Naive B cell (primary cell): ENCODE measurements around the gene SLC15A2. TPM values are rescaled to one million over a fixed set of nuclear protein-coding genes. Genes with fewer than 3 reads are reported as not detected.
"Not testable (repeated sequence)": the region's sequence is repeated elsewhere in the genome, so short reads cannot be mapped to it uniquely, and the experiment has no call there.

Experiments used
- ATAC-seq, 2 donors: fragments of 150-1000 bp; cut with Tn5 transposase; 2 replicates each; pipeline ENCODE4 v1.10.0; 2021; ENCODE audit warnings: low read depth in 2 of 2, mild to moderate bottlenecking in 2 of 2, moderate library complexity in 2 of 2
- DNase-seq: peaks from one replicate; pipeline ENCODE4 v3.0.0; 2022
- H3K27ac Mint-ChIP-seq, 6 donors: one replicate each; pipeline ENCODE4 v1.8.0; 2020 to 2022; ENCODE audit warnings: mild to moderate bottlenecking in 6 of 6, mixed read lengths in 6 of 6, moderate library complexity in 5 of 6, inconsistent platforms in 2 of 6
- H3K27me3 Mint-ChIP-seq, 3 donors: one replicate each; pipeline ENCODE4 v1.8.0; 2021 to 2022; ENCODE audit warnings: mixed read lengths in 3 of 3, mild to moderate bottlenecking in 1 of 3
- H3K36me3 Mint-ChIP-seq, 2 donors: one replicate each; pipeline ENCODE4 v1.8.0; 2020 to 2022; ENCODE audit warnings: mixed read lengths in 2 of 2, inconsistent platforms in 1 of 2, mild to moderate bottlenecking in 1 of 2
- H3K4me1 Mint-ChIP-seq, 3 donors: one replicate each; pipeline ENCODE4 v1.8.0; 2020 to 2022; ENCODE audit warnings: mixed read lengths in 3 of 3, inconsistent platforms in 1 of 3, mild to moderate bottlenecking in 1 of 3, moderate library complexity in 1 of 3
- H3K4me3 Mint-ChIP-seq, 8 donors: one replicate each; pipeline ENCODE4 v1.8.0; 2020 to 2022; ENCODE audit warnings: mild to moderate bottlenecking in 8 of 8, mixed read lengths in 8 of 8, moderate library complexity in 8 of 8, inconsistent platforms in 2 of 8
- H3K9me3 Mint-ChIP-seq, 7 donors: one replicate each; pipeline ENCODE4 v1.8.0; 2020 to 2022; ENCODE audit warnings: mixed read lengths in 7 of 7, mild to moderate bottlenecking in 5 of 7, inconsistent platforms in 2 of 7, moderate library complexity in 1 of 7
- polyA plus RNA-seq, 6 donors: library from polyadenylated mRNA; unstranded; fragments of 300-500 nt; fragmentation: Illumina TruSeq; gene quantifications; one replicate each; pipeline ENCODE4 v1.2.3, GENCODE V29; 2021; ENCODE audit warnings: low read depth in 6 of 6

Gene SLC15A2
- polyA plus RNA-seq, 6 donors from 2014 or later, result 1.1 to 4.6 (median 3.0) TPM; not detected in 1

DNA sequence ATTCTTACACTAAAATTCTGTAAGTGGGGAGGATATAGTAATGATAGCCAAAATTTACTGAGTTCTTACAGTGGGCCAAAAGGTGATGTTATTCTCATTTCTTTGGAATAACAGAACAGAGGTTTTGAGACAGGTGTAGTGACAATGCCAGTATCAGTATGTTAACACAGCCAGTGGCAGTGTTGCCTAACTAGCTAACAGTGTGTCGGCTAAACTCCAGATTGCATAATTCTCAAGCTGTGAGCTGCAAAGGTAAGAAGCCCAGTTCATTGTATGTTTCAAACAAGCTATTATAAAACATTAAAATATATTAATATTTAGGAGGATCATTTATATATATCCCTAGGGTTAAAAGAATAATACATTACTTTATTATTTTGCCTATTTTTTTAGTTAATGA is 920 bp downstream of the SLC15A2 start:
- Mint-ChIP-seq H3K4me1 (peaks cover 0 to 14% (median 0%) of the 10 kb centered on the region in 3 donors), H3K4me3 (no peak overlapping the region), H3K27ac (peak overlapping the region in 1 of 6 donors; percentile 9), H3K9me3 (no peaks in the 10 kb centered on the region), H3K36me3 (peaks cover 25 to 31% of the 10 kb centered on the region in 2 donors), H3K27me3 (no peaks in the 10 kb centered on the region)
- DNase-seq, result no peak
- no peak for ATAC-seq

DNA sequence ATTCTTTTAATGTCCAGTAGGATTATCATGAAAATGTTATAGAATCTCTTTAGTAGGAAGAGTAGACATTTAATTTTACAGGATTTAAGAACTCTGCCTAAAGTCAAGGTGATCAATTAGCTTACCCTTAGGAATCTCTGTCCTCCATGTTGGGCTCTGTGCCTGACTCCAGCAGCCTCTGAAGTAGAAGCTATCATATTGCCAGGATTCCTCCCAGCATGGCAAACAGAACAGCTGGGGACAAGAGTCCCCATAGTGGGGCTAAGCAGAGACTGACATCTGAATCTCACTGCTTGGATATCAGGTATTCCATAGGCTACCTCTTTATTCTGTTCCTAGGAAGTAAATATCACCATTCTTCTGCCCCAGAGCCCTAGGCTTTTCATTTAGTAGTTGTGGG is 1.5 kb downstream of the SLC15A2 start:
- Mint-ChIP-seq H3K4me1 (peaks cover 0 to 14% (median 0%) of the 10 kb centered on the region in 3 donors), H3K4me3 (no peak overlapping the region), H3K36me3 (peaks cover 31 to 37% of the 10 kb centered on the region in 2 donors), H3K27ac (peak overlapping the region in 2 of 6 donors; percentile 22 to 39), H3K27me3 (no peaks in the 10 kb centered on the region), H3K9me3 (no peaks in the 10 kb centered on the region)
- no peak for DNase-seq
- ATAC-seq, result no peak

DNA sequence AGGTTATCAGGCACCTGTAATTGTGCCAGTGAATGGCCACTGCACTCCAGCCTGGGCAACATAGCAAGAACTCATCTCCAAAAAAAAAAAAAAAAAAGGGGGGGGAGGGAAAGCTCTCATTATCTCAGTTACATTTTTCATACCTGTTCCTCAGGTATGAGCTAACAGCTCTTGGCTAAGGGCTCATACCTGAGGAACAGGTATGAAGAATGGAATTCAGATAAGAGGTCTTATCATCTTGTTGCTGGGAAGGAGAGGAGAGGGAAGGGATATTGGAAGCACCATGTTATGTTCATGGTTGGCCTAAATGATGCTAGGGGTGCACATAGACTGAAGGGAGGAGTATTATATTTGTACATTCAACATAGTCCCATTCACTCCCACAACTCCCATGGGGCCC is 2.6 kb downstream of the SLC15A2 start:
- Mint-ChIP-seq H3K27ac (peak overlapping the region in 3 of 6 donors; percentile 53 to 73 (median 67)), H3K36me3 (peaks cover 36 to 44% of the 10 kb centered on the region in 2 donors), H3K9me3 (peaks cover 0 to 3% (median 0%) of the 10 kb centered on the region in 7 donors), H3K4me1 (peaks cover 0 to 14% (median 0%) of the 10 kb centered on the region in 3 donors), H3K27me3 (no peaks in the 10 kb centered on the region), H3K4me3 (no peak overlapping the region)
- ATAC-seq, result no peak
- no peak for DNase-seq

DNA sequence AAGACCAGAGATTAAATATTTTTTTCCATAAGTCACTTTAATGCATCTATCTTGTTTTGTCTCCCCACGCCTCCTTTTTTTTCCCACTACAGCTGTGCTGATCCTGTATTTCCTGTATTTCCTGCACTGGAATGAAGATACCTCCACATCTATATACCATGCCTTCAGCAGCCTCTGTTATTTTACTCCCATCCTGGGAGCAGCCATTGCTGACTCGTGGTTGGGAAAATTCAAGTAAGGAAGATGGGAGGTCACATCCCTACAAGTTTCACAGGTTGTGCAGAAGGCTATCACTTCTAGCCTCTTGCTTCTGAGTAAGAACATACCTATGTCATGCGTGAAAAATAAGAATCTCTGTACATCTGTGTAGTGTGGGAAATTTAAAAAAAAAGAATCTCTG is 3.1 kb downstream of the SLC15A2 start:
- Mint-ChIP-seq H3K36me3 (peaks cover 38 to 49% of the 10 kb centered on the region in 2 donors), H3K4me3 (no peak overlapping the region), H3K4me1 (peaks cover 0 to 10% (median 0%) of the 10 kb centered on the region in 3 donors), H3K9me3 (peaks cover 0 to 5% (median 0%) of the 10 kb centered on the region in 7 donors), H3K27me3 (no peaks in the 10 kb centered on the region), H3K27ac (peak overlapping the region in 2 of 6 donors; percentile 53 to 73)
- no peak for DNase-seq
- no peak for ATAC-seq

DNA sequence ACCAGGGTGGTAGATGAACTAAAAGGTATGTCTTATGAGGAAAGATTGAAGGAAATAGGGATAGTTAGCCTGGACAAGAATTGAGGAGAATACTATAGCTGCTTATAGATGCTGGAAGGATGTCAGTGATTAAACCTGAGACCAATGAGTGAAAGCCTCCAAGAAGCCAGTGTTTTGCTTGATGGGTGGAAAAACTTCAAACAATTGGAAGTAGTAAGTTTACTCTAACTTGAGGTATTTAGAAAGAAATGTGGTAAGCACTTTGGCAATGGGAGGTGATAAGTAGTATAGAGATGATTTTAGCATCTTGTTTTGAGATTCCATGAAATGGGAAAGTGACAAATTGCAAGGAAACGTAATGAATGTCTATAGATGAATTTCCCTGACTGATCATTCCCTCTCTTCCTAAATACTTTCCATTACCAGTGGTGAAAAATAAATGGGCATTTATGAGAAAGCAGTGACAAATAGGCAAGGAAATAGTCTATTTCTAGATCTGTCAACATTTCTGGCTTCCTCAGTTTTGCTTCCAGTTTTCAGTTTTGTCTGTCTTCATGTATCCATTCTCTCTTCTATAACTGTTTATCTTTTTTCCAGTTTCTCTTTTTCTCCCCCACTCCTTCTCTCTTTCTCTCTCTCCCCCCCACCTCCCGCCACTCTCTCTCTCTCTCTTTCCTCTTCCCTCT is 19.2 kb downstream of the SLC15A2 start:
- peaks cover 14 to 27% (median 24%) of the 10 kb centered on the region in 3 donors for H3K4me1 Mint-ChIP-seq
- peaks cover 0 to 2% (median 0%) of the 10 kb centered on the region in 7 donors for H3K9me3 Mint-ChIP-seq
- peaks cover 59 to 62% of the 10 kb centered on the region in 2 donors for H3K36me3 Mint-ChIP-seq
- no peak for DNase-seq
- H3K4me3 Mint-ChIP-seq, result no peak overlapping the region
- H3K27ac Mint-ChIP-seq, result peak overlapping the region; percentile 31 to 93 (median 48)
- ATAC-seq, result no peak
- no peaks in the 10 kb centered on the region for H3K27me3 Mint-ChIP-seq

- DNase-seq (no peak), ATAC-seq (no peak)
- Mint-ChIP-seq H3K27me3 (no peaks in the 10 kb centered on the region), H3K4me1 (peaks cover 14 to 27% (median 22%) of the 10 kb centered on the region in 3 donors), H3K27ac (peak overlapping the region; percentile 11 to 93 (median 46)), H3K36me3 (peaks cover 63 to 64% of the 10 kb centered on the region in 2 donors), H3K9me3 (no peaks in the 10 kb centered on the region), H3K4me3 (no peak overlapping the region)
Measured at GRCh38 chr3:121914081-121914998, 20.1 kb downstream of the SLC15A2 start.

GRCh38 chr3:121916189-121916588 is 22.0 kb downstream of the SLC15A2 start:
- peaks cover 60% of the 10 kb centered on the region in 2 donors for H3K36me3 Mint-ChIP-seq
- ATAC-seq (no peak), DNase-seq (no peak)
- peaks cover 14 to 19% (median 15%) of the 10 kb centered on the region in 3 donors for H3K4me1 Mint-ChIP-seq
- H3K27me3 Mint-ChIP-seq, result no peaks in the 10 kb centered on the region
- H3K9me3 Mint-ChIP-seq, result no peaks in the 10 kb centered on the region
- no peak overlapping the region for H3K4me3 Mint-ChIP-seq
- H3K27ac Mint-ChIP-seq, result no peak overlapping the region

- ATAC-seq (no peak), DNase-seq (no peak)
- no peak overlapping the region for H3K4me3 Mint-ChIP-seq
- H3K27ac Mint-ChIP-seq, result peak overlapping the region in 3 of 6 donors; percentile 66 to 80 (median 70)
- H3K27me3 Mint-ChIP-seq, result no peaks in the 10 kb centered on the region
- peaks cover 65 to 67% of the 10 kb centered on the region in 2 donors for H3K36me3 Mint-ChIP-seq
- peaks cover 3 to 5% (median 4%) of the 10 kb centered on the region in 3 donors for H3K4me1 Mint-ChIP-seq
- no peaks in the 10 kb centered on the region for H3K9me3 Mint-ChIP-seq
Measured at GRCh38 chr3:121918779-121919483, 24.7 kb downstream of the SLC15A2 start.

GRCh38 chr3:121924734-121925133 is 30.5 kb downstream of the SLC15A2 start:
- Mint-ChIP-seq H3K4me1 (no peaks in the 10 kb centered on the region), H3K9me3 (no peaks in the 10 kb centered on the region), H3K27ac (peak overlapping the region in 2 of 6 donors; percentile 16 to 55), H3K4me3 (no peak overlapping the region), H3K27me3 (no peaks in the 10 kb centered on the region), H3K36me3 (peaks cover 65 to 76% of the 10 kb centered on the region in 2 donors)
- ATAC-seq (no peak), DNase-seq (no peak)

- Mint-ChIP-seq H3K36me3 (peaks cover 61 to 77% of the 10 kb centered on the region in 2 donors), H3K4me3 (no peak overlapping the region), H3K27ac (peak overlapping the region in 1 of 6 donors; percentile 42), H3K9me3 (no peaks in the 10 kb centered on the region), H3K27me3 (no peaks in the 10 kb centered on the region), H3K4me1 (no peaks in the 10 kb centered on the region)
- ATAC-seq, result no peak
- DNase-seq, result no peak
Measured at GRCh38 chr3:121926380-121926779, 32.2 kb downstream of the SLC15A2 start.

GRCh38 chr3:121938141-121938855 is 44.1 kb downstream of the SLC15A2 start:
- not testable (repeated sequence) for DNase-seq, ATAC-seq, H3K4me3 Mint-ChIP-seq, H3K27ac Mint-ChIP-seq, H3K27me3 Mint-ChIP-seq, H3K9me3 Mint-ChIP-seq, H3K4me1 Mint-ChIP-seq
- H3K36me3 Mint-ChIP-seq, result peaks cover 24 to 37% of the 10 kb centered on the region in 2 donors

DNA sequence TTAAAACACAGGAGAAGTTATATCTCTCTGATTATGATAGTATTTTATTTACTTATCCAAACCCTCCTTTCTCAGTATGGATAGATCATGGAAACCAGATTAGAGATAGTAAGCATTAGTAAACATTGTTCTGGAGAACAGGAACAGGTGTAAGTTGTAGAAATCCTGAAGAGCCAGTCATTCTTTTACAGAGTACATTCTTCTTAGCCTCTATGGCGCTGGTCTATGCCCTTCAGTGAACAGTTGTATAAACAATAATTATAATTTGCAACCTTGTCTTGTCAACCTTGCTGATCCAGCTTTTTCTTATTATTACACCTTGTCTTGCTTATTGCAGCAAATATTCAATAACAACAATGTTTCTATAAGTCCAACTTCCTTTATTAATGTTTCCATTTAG is 47.4 kb downstream of the SLC15A2 start:
- Mint-ChIP-seq H3K9me3 (no peaks in the 10 kb centered on the region), H3K4me1 (no peaks in the 10 kb centered on the region), H3K36me3 (peaks cover 24 to 34% of the 10 kb centered on the region in 2 donors), H3K4me3 (no peak overlapping the region), H3K27ac (no peak overlapping the region), H3K27me3 (no peaks in the 10 kb centered on the region)
- ATAC-seq, result no peak
- DNase-seq, result no peak
